HUES6 (cell line): ENCODE results near the gene CASQ2.

Source experiments
- H3K27ac ChIP-seq: 2 replicates; pipeline ENCODE4 v1.7.0; 2013; ENCODE audit warnings: low read depth, mild to moderate bottlenecking, low read length, inconsistent platforms
- H3K27me3 ChIP-seq: 2 replicates; pipeline ENCODE4 v1.6.1; 2013; ENCODE audit warnings: low read length; ENCODE audit not compliant: control insufficient read depth, insufficient read depth
- H3K36me3 ChIP-seq: 2 replicates; pipeline ENCODE4 v1.6.1; 2013; ENCODE audit warnings: low read length; ENCODE audit not compliant: control insufficient read depth, insufficient read depth
- H3K4me1 ChIP-seq: 2 replicates; pipeline ENCODE4 v1.6.1; 2013; ENCODE audit warnings: low read length; ENCODE audit not compliant: control insufficient read depth, insufficient read depth
- H3K4me3 ChIP-seq: 2 replicates; pipeline ENCODE4 v1.5.1; 2013; ENCODE audit warnings: low read depth, low read length
- H3K9ac ChIP-seq: one replicate; pipeline ENCODE4 v1.6.1; 2013; ENCODE audit warnings: mild to moderate bottlenecking, low read length
- H3K9me3 ChIP-seq: 2 replicates; pipeline ENCODE4 v1.6.1; 2013; ENCODE audit warnings: low read depth, low read length; ENCODE audit not compliant: control insufficient read depth, insufficient read depth

CASQ2 gene

DNA sequence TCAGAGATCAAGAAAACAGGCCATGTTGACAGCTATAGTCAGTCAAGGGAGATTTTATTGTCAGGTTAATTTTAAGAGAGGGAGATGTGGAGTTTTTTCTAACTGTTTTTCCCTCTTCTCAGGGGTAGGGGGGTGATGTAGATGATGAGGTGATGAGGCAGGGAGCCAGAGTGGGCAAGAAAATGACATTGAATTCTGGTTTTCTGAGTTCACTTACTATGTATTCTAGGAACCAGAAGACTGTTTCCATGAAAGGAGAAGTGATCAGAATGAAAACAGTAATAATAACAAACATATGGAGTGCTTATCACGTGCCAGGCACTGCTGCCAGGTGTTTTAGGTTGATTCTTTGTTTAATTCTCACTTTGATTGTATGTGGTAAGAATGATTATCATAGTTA, 40.2 kb downstream of the CASQ2 start:
- no peaks in the 10 kb centered on the region for H3K9me3 ChIP-seq
- H3K4me3 ChIP-seq = no peak overlapping the region
- peaks cover 6% of the 10 kb centered on the region for H3K4me1 ChIP-seq
- no peak overlapping the region for H3K9ac ChIP-seq
- no peaks in the 10 kb centered on the region for H3K36me3 ChIP-seq
- no peak overlapping the region for H3K27ac ChIP-seq
- H3K27me3 ChIP-seq = no peaks in the 10 kb centered on the region

DNA sequence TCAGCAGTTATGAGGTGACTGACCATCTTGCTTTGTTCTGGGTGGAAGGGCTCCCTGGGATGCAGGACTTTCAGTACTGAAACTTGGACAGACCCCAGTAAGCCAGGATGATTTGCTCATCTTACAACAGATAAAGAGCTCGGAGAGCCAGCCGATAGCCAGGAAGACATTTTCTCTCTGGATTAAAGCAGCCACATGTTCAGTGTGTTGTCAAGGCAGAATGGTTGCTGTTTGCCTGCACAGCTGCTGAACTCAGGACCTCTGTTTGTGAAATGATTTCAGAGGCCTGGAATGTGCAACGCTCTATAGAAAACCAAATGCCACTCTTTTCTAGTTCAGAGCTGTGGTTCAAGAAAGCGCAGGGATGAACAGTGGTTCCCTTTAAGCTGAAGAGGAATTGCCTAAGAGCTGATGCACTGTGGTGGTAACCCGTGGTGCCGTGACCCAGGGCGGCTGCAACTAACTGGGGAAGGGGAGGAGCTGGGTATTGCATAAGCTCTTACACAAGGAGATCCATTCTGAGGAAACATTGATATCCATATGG, 40.7 kb downstream of the CASQ2 start:
- Histone ChIP-seq H3K4me3 (no peak overlapping the region), H3K9me3 (no peaks in the 10 kb centered on the region), H3K36me3 (no peaks in the 10 kb centered on the region), H3K27ac (no peak overlapping the region), H3K4me1 (peaks cover 6% of the 10 kb centered on the region), H3K27me3 (no peaks in the 10 kb centered on the region), H3K9ac (no peak overlapping the region)

DNA sequence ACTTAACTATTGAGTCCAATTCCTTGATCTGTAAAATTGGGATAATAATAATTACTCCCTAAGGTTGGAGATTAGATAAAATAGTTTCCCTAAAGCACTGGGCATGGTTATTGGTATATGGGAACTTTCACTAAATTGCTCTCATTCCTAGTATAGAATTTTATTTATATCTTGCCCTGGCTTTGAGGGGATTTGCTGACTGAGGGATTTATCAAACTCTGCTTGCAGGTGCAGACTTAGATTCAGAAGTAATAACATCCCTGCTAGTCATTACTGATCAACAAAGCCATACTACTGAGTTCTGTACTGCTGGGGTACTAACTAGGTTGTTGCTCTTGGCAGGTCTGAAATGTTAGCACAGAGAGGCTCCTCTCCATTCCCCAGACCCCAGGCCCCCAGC, 41.9 kb downstream of the CASQ2 start:
- H3K27me3 ChIP-seq = no peaks in the 10 kb centered on the region
- no peaks in the 10 kb centered on the region for H3K9me3 ChIP-seq
- no peak overlapping the region for H3K27ac ChIP-seq
- peaks cover 6% of the 10 kb centered on the region for H3K4me1 ChIP-seq
- H3K36me3 ChIP-seq = no peaks in the 10 kb centered on the region
- no peak overlapping the region for H3K4me3 ChIP-seq
- no peak overlapping the region for H3K9ac ChIP-seq

DNA sequence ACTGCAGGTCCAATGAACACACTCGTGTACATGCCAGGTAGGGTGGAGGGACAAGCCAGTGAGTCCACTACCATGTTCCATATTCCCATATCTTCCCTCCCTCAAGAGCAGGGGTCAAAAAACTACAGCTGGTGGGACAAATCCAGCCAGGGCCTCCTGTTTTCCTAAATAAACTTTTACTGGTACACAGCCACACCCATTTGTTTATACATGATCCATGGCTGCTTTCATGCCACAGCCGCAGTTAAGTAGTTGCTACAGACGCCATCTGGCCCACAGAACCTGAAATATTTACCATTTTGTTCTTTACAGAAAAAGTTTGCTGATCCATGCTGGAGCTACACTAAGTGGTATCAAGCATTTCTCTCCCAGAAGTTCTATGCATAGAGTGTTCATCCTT, 42.4 kb downstream of the CASQ2 start:
- Histone ChIP-seq H3K4me1 (peaks cover 6% of the 10 kb centered on the region), H3K9me3 (no peaks in the 10 kb centered on the region), H3K27me3 (no peaks in the 10 kb centered on the region)

DNA sequence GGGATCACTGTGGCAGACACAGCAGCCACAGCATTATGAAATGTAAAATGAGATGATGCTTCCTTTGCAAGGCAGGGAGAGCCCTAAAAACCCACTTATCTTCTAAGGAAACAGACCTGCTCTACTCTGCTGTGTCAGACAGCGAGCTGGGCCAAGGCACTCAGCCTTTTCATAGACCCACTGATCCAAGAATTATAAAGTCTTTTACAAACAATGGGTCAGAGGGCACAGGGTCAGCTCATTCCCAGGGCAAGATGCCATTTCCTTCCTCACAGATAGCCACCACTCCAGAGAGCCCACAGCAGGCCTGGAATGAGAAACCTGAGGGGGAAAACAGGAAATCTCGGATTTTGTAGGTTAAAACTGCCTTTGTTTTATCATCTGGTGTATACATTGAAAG, 42.9 kb downstream of the CASQ2 start:
- Histone ChIP-seq H3K27ac (no peak overlapping the region), H3K9ac (no peak overlapping the region), H3K9me3 (no peaks in the 10 kb centered on the region), H3K36me3 (no peaks in the 10 kb centered on the region), H3K4me1 (peaks cover 6% of the 10 kb centered on the region), H3K4me3 (no peak overlapping the region), H3K27me3 (no peaks in the 10 kb centered on the region)

More for the DNA sequence above, 42.4 kb downstream of the CASQ2 start:
- Histone ChIP-seq H3K9ac (no peak overlapping the region), H3K4me3 (no peak overlapping the region), H3K27ac (no peak overlapping the region), H3K36me3 (no peaks in the 10 kb centered on the region)

DNA sequence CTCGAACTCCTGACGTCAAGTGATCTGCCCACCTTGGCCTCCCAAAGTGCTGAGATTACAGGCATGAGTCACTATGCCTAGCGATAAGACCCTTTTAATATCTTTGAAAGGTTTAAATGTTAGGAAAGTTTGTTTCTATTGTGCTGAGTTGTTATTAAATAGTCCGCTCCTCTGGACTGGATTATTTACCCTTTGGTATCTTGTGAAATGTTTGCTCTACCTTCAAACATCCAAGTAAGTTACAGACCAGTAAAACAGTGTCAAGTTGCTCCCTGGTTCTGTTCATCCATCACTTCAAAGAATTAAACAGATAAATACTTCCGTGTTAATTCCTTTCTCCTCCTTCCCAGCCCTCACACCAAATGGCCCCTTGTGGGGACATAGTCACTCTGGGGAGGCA, 44.8 kb downstream of the CASQ2 start:
- Histone ChIP-seq H3K36me3 (no peaks in the 10 kb centered on the region), H3K9me3 (no peaks in the 10 kb centered on the region), H3K4me1 (peaks cover 6% of the 10 kb centered on the region), H3K27me3 (no peaks in the 10 kb centered on the region), H3K4me3 (no peak overlapping the region), H3K27ac (no peak overlapping the region), H3K9ac (no peak overlapping the region)

DNA sequence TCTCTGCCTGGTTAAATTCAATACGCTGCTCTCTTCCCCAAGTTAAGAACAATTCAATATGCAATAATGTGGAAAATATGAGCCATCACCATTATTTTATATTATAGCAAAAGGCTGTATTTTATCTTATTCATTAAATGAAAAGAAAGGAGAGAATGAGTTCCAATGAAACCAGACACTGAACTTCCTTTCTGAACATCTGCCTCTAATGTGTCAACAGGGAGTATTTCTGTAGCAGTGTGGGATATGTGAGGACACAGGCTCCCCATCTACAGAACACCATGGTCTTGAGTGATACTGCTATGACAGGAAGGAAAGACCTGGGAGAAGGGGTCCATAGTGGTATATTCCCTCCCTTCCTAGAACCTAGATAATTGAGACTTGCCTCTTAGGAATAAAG, 46.3 kb downstream of the CASQ2 start:
- no peak overlapping the region for H3K4me3 ChIP-seq
- H3K9me3 ChIP-seq = no peaks in the 10 kb centered on the region
- no peak overlapping the region for H3K9ac ChIP-seq

DNA sequence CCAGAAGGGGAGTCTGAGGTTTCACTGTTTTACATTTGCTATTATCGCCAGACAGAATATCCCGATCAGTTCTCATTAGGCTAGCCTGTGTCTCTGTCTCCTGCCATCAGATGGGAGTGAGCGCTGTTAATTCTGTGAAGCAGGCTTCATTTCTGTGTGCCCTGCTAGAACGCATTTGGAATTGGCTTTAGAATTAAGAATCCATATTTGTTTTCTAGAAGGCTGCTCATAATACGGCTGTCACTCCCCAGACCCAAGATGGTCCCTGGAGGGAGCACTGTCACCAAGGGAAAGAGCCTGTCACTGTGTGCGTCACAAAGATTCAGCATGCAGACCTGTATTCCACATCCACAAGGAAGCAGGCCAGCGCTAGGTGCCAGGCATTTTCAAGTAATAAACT, 49.2 kb downstream of the CASQ2 start:
- Histone ChIP-seq H3K9me3 (no peaks in the 10 kb centered on the region), H3K4me1 (peaks cover 7% of the 10 kb centered on the region), H3K36me3 (no peaks in the 10 kb centered on the region), H3K4me3 (no peak overlapping the region), H3K27ac (no peak overlapping the region), H3K9ac (no peak overlapping the region), H3K27me3 (no peaks in the 10 kb centered on the region)

More for the DNA sequence above, 46.3 kb downstream of the CASQ2 start:
- no peaks in the 10 kb centered on the region; the same call in 1 of the 2 replicates for H3K4me1 ChIP-seq
- no peaks in the 10 kb centered on the region for H3K27me3 ChIP-seq
- H3K36me3 ChIP-seq = no peaks in the 10 kb centered on the region
- H3K27ac ChIP-seq = no peak overlapping the region

DNA sequence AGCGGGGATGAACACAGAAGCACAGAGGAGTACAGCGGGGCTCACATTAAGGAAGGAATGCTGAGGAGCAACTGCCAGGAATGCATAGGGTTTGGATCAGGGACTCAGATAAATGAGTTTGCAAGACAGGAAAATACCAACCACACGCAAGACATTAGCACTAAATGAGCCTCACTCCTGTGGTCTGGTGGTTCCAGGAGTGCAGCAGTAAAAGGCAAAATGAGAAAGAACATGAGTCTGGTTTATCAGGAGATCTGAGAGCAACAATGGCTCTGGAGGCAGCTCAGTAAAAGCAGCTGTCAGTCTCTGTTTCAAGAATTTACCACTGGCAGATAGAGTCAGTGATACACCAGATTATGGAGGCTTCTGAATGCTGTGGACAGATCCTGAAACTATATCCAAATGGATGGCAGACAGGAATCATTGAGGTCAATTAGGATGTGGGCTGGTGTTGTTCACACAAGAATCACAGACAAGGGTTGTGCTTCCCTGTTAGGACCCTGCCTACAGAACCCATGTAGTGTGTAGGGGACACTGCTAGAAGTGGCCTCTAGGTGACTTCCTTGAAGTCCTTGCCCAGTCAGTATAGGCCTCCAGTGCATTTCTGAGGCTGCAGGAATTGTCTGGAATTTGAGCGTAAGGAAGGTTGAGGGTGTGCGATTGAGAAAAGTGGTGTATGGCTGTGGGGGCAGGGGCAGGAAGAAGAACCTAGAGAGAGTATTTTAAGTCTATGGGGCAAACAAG, 50.3 kb downstream of the CASQ2 start:
- no peaks in the 10 kb centered on the region for H3K9me3 ChIP-seq
- H3K27ac ChIP-seq = no peak overlapping the region
- no peaks in the 10 kb centered on the region for H3K27me3 ChIP-seq
- H3K36me3 ChIP-seq = no peaks in the 10 kb centered on the region
- peaks cover 18% of the 10 kb centered on the region for H3K4me1 ChIP-seq
- no peak overlapping the region for H3K9ac ChIP-seq
- H3K4me3 ChIP-seq = no peak overlapping the region

DNA sequence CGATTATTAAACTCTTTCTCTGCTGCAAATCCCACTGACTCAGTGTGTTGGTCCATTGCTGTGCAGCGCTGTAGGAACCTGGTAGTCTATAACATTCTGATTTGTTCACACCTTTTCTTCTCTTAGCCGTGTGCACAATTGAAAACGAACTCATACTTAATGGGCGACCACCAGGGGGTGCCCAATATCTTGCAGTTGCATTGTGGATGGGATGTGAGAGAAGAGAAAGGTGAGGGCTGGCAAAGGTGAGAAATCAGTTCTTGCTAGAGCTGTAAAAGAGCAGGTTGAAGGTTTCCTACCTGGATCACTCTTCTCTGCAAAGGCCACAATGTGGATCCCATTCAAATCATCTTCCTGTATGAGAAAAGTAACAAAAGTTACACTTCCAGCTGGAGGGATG, 51.0 kb downstream of the CASQ2 start:
- Histone ChIP-seq H3K9ac (no peak overlapping the region), H3K9me3 (no peaks in the 10 kb centered on the region), H3K36me3 (no peaks in the 10 kb centered on the region), H3K27ac (no peak overlapping the region), H3K4me3 (no peak overlapping the region), H3K27me3 (no peaks in the 10 kb centered on the region), H3K4me1 (peaks cover 18% of the 10 kb centered on the region)

DNA sequence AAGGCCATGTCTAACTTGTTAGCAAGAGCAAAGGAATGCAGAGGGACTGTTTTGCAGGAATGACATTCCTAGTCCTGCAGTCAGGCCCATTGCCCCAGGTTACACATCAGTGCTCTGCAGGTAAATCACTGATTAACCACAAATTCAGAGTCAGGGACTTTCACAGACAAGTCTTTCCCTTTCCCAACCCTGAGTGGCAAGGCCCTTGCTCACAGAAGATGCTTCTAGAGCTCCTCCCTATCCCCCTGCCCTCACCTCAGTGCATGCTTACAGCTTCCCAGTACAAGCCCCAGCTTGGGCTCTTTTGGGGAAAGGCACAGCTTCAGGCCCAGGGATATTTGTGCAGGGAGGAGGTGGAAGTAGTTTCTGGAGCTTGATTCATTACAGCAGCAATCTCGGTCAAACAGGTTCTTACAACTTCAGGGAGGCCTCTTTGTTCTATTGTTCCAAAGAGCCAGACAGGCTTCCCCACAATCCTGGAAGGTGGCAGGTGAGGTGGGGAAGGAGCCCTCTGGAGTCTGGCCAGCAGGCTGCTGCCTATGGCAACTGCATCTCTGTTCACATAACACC, 53.9 kb downstream of the CASQ2 start:
- no peaks in the 10 kb centered on the region for H3K9me3 ChIP-seq
- no peaks in the 10 kb centered on the region for H3K27me3 ChIP-seq
- no peak overlapping the region for H3K9ac ChIP-seq
- peaks cover 18% of the 10 kb centered on the region for H3K4me1 ChIP-seq
- no peak overlapping the region for H3K4me3 ChIP-seq
- no peak overlapping the region for H3K27ac ChIP-seq
- no peaks in the 10 kb centered on the region for H3K36me3 ChIP-seq
